GOT3 (cell line): ENCODE results near the gene WDR18.

Source experiments
- DNase-seq: peaks from one replicate; lab custom pipeline; 2025; ENCODE audit warnings: mixed read lengths; lab: John Stamatoyannopoulos, UW

The WDR18 gene

DNA sequence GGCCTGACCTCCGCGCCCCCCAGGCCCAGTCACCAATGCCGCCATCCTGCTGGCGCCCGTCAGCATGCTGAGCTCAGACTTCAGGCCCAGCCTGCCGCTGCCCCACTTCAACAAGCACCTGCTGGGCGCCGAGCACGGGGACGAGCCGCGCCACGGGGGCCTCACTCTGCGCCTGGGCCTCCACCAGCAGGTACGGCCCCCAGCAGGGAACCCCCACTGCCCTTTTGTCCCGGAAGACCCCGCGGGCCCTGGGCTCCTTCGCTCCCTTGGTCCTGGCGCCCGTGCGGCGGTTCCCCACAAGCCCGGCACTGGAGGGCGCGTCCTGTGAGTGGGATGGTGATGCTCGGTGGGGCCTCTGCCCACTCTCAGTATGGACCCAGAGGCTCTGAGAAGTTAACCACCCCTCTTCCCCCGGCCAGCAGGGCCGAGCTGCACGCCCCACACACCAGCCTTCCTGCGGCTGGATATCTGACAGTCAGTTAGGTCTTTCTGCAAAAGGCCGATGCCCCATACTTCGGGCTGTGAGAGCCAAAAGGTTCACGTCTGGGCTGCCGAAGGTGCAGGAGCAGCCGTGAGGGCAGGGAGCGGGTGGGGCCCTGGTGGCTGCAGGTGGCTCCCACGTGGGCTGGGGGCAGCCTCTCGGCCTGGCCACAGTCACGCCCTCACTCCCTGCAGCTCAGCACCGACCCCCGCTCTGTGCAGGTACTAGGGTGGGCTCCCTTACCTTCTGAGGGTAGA lies 8.0 kb downstream of the WDR18 start:
- DNase-seq, result no peak

DNA sequence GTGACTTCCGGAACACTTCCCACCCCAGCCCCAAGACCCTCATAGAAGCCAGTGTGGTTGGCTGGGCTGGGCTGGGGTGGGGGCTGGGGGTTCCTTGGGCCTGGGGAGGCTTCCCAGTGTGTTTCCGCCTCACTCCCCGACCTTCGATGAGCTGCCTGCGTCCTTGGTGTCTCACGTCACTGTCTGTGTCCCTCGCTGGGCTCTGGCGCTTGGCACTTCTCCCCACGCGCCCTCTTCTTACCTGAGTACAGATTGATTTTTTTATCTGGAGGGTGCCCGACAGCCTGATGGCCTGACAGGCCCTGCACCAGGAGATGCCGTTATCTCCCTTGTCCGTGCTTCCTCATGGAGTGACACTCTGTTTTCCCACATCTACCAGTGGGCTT lies 8.5 kb downstream of the WDR18 start:
- no peak for DNase-seq

GRCh38 chr19:993361-993830 lies 9.3 kb downstream of the WDR18 start:
- DNase-seq, result no peak

DNA sequence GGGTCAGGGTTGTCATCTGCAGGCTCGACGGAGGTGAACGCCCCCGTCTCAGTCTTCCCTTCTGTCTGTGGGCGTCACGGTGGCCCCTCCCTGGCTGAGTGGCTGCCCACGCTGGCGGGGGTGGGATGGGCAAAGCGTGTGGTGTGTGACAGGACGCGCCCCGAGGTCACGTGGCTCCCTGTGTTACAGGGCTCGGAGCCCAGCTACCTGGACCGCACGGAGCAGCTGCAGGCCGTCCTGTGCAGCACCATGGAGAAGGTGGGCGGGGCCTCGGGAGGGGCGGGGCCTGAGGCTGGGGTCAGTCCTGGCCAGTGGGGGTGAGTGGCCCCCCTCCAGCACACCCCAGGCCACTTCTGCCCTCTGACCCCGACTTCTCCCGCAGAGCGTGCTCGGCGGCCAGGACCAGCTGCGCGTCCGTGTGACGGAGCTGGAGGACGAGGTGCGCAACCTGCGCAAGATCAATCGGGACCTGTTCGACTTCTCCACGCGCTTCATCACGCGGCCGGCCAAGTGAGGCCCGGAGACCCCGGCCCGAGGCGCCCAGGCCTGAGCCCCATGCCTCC lies 9.8 kb downstream of the WDR18 start:
- no peak for DNase-seq

DNA sequence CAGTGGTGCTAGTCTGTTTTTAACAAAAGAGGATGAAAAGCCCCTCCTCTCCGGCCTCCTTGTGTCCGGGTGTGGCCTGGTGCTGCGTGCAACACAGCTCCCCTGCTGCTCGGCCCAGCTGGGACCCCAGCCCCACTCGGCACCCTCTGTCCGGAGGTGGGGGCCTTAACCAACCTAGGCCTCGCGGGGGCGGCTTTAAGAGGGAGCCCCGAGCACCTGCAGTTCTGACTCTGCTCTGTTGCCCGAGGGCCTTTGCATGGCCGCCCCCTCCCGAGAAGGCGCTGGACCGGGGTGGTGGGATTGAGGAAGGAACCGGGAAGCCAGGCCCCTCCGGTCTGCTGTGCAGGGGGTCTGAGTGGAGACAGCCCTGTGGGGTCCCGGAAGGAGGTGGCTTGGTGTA lies 10.4 kb downstream of the WDR18 start:
- DNase-seq, result no peak

- no peak for DNase-seq
These were observed 11.1 kb downstream of the WDR18 start for GRCh38 chr19:995051-995827.

DNA sequence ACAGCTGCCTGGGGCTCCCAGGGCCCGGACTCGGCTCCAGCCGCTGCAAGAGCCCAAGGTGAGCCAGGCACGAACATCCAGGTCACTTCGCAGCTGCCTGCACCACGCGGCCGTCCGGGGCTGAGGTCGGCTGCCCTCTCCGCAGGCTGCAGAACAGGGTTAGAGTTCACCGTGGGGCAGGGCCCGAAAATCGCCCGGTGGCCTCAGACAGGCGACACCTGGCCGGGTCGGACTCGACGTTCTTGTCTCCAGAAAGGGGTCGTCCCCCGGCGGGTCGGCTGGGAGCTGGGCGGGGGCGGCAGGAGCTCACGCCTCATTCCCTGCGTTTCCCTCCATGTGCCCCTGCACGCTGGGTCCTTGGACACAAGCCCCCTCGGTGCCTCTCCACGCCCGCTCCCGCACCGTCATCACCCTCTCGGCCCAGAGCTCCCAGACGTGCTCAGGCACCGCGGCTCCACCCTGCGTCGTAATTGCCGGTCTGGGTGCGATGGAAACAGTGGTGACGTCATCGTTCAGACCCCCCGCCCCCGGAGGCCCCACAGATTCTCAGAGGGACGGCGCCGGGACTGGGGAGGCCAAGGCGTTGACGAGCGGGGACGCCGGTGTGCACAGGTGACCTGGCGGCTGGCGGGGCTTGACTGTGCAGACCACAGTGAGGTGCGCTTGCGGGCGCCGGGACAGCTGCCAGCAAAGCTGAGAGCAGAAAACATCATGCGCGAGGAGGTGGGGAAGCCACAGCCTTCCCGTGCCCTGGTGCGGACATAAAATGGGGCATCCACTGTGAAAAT lies 12.1 kb downstream of the WDR18 start:
- DNase-seq, result no peak

DNA sequence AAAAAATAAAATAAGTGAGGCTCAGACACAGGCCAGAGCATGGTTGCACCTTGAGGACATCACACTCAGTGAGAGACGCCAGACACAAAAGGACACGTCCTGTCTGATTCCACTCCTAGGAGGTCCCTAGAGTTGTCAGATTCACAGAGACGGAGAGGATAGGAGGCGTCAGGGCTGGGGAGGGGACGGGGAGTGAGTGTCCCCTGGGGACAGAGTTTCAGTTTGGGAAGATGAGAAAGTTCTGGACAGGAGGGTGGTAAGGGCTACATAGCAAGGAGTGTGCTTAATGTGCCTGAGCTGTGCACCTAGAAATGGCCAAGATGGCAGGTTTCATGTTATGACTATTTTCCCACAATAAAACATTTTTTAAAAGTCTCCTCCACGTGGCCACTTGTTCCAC lies 13.9 kb downstream of the WDR18 start:
- no peak for DNase-seq

GRCh38 chr19:999379-999719 lies 15.2 kb downstream of the WDR18 start:
- DNase-seq, result no peak

DNA sequence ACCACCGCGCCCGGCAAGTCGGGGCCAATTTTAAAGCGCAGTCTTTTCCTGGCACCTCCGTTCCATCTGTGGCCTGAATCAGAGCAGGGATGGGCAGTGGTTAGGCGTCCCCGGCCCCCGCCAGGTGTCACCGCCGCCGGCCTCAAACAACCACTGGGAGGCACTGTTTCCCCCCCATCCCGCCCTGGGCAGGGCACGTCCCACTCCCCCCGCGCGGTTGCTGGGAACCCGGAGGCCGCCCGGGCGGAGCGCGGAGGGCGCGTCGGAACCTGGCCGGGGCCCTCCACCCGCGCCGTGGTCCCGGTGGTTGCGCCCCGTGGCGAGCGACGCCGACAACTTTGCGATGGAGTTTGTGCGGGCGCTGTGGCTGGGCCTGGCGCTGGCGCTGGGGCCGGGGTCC lies 15.9 kb downstream of the WDR18 start, which contains the start of gene GRIN3B:
Gene GRIN3B (plus strand): TSS at position 325 of the 400 bp plus-strand sequence. CDS start 19 bp downstream, at position 344.
- no peak for DNase-seq

DNA sequence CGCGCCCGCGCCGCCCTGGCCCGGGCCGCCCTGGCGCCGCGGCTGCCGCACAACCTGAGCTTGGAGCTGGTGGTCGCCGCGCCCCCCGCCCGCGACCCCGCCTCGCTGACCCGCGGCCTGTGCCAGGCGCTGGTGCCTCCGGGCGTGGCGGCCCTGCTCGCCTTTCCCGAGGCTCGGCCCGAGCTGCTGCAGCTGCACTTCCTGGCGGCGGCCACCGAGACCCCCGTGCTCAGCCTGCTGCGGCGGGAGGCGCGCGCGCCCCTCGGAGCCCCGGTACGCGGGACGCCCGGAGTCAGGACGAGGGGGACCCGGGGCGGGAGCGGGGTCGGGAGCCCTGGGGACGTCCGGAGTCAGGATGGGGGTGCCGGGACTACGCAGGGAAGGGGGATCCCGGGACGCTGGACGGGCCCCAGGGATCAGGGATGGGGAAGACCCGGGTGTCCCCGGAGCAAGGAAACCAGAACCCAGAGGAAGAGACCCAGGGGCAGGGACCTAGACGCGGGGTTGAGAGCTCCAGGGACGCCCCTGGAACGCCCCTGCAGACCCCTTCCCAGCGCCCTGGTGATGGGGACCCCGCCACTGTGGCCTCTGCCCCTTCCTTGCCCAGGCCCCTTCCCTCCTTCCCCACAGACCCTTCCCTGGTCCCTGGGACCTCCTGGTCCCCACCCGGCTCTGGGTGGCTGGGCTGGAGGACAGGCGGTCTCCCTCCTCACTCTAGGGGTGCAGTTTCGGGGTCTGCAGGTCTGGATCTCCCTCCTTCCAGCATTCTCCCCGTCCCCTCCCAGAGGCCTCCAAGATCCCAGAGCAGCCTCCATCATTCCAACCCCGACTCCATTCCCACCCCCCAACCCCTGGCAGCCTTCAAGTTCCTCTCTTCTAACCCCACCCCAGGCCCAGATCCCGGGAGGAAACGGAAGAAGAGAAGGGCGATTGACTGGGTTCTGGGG lies 16.7 kb downstream of the WDR18 start:
- no peak for DNase-seq

- no peak for DNase-seq
These were observed 17.5 kb downstream of the WDR18 start for GRCh38 chr19:1001538-1002166.

GRCh38 chr19:1002600-1002999 lies 18.5 kb downstream of the WDR18 start:
- no peak for DNase-seq

DNA sequence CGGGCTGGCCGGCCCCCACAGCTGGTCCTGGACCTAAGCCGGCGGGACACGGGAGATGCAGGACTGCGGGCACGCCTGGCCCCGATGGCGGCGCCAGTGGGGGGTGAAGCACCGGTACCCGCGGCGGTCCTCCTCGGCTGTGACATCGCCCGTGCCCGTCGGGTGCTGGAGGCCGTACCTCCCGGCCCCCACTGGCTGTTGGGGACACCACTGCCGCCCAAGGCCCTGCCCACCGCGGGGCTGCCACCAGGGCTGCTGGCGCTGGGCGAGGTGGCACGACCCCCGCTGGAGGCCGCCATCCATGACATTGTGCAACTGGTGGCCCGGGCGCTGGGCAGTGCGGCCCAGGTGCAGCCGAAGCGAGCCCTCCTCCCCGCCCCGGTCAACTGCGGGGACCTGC lies 19.1 kb downstream of the WDR18 start:
- DNase-seq, result no peak

DNA sequence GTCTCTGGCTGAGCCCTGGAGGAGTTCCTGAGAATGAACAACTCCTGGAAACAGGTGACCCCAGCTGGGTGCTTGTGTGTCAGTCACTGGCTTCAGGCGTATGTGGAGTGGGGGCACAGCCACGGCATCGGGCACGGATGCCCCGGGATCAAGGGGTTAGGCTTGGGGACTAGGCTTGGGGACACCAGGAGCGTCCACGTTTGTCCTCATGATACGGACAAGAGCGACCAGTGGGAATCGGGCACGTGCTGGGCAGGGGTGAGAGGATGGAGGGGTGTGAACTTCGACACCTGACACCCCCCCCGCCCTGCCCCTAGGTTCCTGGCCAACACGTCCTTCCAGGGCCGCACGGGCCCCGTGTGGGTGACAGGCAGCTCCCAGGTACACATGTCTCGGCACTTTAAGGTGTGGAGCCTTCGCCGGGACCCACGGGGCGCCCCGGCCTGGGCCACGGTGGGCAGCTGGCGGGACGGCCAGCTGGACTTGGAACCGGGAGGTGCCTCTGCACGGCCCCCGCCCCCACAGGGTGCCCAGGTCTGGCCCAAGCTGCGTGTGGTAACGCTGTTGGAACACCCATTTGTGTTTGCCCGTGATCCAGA lies 20.2 kb downstream of the WDR18 start:
- no peak for DNase-seq

DNA sequence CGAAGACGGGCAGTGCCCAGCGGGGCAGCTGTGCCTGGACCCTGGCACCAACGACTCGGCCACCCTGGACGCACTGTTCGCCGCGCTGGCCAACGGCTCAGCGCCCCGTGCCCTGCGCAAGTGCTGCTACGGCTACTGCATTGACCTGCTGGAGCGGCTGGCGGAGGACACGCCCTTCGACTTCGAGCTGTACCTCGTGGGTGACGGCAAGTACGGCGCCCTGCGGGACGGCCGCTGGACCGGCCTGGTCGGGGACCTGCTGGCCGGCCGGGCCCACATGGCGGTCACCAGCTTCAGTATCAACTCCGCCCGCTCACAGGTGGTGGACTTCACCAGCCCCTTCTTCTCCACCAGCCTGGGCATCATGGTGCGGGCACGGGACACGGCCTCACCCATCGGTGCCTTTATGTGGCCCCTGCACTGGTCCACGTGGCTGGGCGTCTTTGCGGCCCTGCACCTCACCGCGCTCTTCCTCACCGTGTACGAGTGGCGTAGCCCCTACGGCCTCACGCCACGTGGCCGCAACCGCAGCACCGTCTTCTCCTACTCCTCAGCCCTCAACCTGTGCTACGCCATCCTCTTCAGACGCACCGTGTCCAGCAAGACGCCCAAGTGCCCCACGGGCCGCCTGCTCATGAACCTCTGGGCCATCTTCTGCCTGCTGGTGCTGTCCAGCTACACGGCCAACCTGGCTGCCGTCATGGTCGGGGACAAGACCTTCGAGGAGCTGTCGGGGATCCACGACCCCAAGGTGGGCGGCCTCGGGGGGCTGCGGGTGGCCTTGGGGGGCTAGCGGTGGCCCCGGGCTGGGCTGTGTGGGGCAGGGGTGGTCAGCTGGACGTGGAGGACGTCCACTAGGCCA lies 20.9 kb downstream of the WDR18 start:
- DNase-seq, result no peak

GRCh38 chr19:1006711-1007398 lies 22.7 kb downstream of the WDR18 start:
- DNase-seq, result no peak

DNA sequence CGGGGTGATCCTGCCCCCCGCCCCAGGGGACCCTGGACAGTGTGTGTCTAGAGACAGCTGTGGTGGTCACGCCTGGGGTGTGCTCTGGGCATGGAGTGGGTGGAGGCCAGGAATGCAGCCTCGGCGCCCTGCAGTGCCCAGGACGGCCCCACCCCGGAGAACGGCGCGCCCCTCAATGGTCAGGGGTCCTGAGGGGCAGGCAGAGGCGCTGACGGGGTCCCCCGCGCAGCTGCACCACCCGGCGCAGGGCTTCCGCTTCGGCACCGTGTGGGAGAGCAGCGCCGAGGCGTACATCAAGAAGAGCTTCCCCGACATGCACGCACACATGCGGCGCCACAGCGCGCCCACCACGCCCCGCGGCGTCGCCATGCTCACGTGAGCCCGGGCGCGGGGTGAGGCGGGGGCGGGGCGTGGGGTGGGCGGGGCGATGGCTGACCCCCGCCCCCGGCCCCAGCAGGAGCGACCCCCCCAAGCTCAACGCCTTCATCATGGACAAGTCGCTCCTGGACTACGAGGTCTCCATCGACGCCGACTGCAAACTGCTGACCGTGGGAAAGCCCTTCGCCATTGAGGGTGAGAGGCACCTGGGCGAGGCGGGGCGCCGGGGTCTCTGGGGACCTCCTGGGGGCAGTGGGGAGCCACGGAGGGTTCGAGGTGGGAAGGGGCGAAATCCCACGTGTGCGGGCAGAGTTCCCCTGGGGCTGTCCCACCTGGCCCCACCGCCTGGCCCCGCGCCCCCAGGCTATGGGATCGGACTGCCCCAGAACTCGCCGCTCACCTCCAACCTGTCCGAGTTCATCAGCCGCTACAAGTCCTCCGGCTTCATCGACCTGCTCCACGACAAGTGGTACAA lies 23.5 kb downstream of the WDR18 start:
- no peak for DNase-seq
